Measurements from ENCODE around the gene OSBPL2.

- TF ChIP-seq CTCF (optimal IDR thresholded peaks at IDR 0.05 in 1 of 3, IDR thresholded peaks at IDR 0.05 in 1 of 3, conservative IDR thresholded peaks at IDR 0.05 in 1 of 3; ENCODE audit: extremely low read depth in 1 of 3, insufficient read depth in 2 of 3, low read length in 3 of 3): no peak
- TF ChIP-seq EZH2 (IDR thresholded peaks at IDR 0.05; ENCODE audit: low read length): no peak
These were observed 41.0 kb upstream of the OSBPL2 start for GRCh38 chr20:62197311-62197710.

All from keratinocyte (primary cell).